ENCODE results near the gene ROBO3.
A peak's percentile ranks its signal among the peaks of the same experiment; 100 is the strongest.

Gene ROBO3

GRCh38 chr11:124834526-124835180, 30.6 kb upstream of the ROBO3 start:
- no peaks in the 10 kb centered on the region for H3K36me3 ChIP-seq (ENCODE audit: control insufficient read depth in 1 of 2, insufficient read depth in 2 of 2, low read length in 2 of 2)
- no peak overlapping the region for H3K4me3 ChIP-seq (ENCODE audit: low read depth in 1 of 2, low read length in 2 of 2)
- H3K9me3 ChIP-seq (ENCODE audit: control insufficient read depth in 1 of 2, low read length in 2 of 2): no peaks in the 10 kb centered on the region
- H3K27ac ChIP-seq (ENCODE audit: low read depth, low read length): no peak overlapping the region
- no peak overlapping the region for H3K9ac ChIP-seq (ENCODE audit: low read depth in 1 of 2, low read length in 2 of 2)
- peaks cover 4 to 8% of the 10 kb centered on the region in 2 donors for H3K4me1 ChIP-seq (ENCODE audit: control insufficient read depth in 1 of 2, insufficient read depth in 2 of 2, low read length in 2 of 2)
- H3K27me3 ChIP-seq (ENCODE audit: control insufficient read depth in 1 of 2, insufficient read depth in 2 of 2, low read length in 2 of 2): peaks cover 19 to 20% of the 10 kb centered on the region in 2 donors

GRCh38 chr11:124835918-124836317, 29.3 kb upstream of the ROBO3 start:
- Histone ChIP-seq H3K9ac (ENCODE audit: low read depth in 1 of 2, low read length in 2 of 2) (no peak overlapping the region), H3K9me3 (ENCODE audit: control insufficient read depth in 1 of 2, low read length in 2 of 2) (no peaks in the 10 kb centered on the region), H3K4me1 (ENCODE audit: control insufficient read depth in 1 of 2, insufficient read depth in 2 of 2, low read length in 2 of 2) (peaks cover 4 to 11% of the 10 kb centered on the region in 2 donors), H3K27ac (ENCODE audit: low read depth, low read length) (no peak overlapping the region), H3K27me3 (ENCODE audit: control insufficient read depth in 1 of 2, insufficient read depth in 2 of 2, low read length in 2 of 2) (peaks cover 31 to 32% of the 10 kb centered on the region in 2 donors), H3K36me3 (ENCODE audit: control insufficient read depth in 1 of 2, insufficient read depth in 2 of 2, low read length in 2 of 2) (no peaks in the 10 kb centered on the region), H3K4me3 (ENCODE audit: low read depth in 1 of 2, low read length in 2 of 2) (no peak overlapping the region)

DNA sequence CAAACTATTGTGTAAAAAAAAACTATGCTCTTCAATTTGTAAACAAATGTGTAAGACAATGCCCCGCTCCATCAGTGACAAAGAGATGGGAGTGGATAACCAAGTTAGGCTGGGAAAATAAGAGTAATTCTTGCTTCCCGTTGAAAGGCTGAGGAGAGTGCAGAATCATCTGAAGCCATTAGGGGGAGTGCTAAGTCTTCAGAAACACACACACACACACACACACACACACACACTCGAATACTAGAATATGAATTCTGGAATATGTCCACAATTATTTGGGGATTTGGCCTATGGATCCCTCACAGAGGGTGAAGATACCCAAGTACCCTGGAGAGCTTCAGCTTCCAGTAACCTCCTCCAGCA, 27.8 kb upstream of the ROBO3 start:
- H3K4me1 ChIP-seq (ENCODE audit: control insufficient read depth in 1 of 2, insufficient read depth in 2 of 2, low read length in 2 of 2): peaks cover 4 to 11% of the 10 kb centered on the region in 2 donors
- peaks cover 47% of the 10 kb centered on the region in 2 donors for H3K27me3 ChIP-seq (ENCODE audit: control insufficient read depth in 1 of 2, insufficient read depth in 2 of 2, low read length in 2 of 2)
- H3K4me3 ChIP-seq (ENCODE audit: low read depth in 1 of 2, low read length in 2 of 2): no peak overlapping the region
- no peak overlapping the region for H3K27ac ChIP-seq (ENCODE audit: low read depth, low read length)
- no peaks in the 10 kb centered on the region for H3K36me3 ChIP-seq (ENCODE audit: control insufficient read depth in 1 of 2, insufficient read depth in 2 of 2, low read length in 2 of 2)
- H3K9ac ChIP-seq (ENCODE audit: low read depth in 1 of 2, low read length in 2 of 2): no peak overlapping the region
- no peaks in the 10 kb centered on the region for H3K9me3 ChIP-seq (ENCODE audit: control insufficient read depth in 1 of 2, low read length in 2 of 2)

DNA sequence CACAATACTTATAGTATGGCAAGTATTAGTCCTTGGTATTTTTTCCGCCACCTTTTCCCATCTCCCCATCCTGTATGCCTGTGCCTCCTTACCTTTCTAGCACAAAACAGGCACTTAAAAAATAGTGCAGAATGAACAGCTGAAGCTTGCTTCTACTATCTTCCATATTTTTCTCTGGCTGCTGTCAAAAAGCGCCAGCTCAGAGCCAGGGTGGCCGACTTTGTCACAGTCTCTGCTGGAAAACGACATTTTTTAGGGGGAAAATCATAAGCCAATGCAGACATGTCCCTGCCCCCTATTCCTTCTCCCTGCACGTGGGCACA, 26.5 kb upstream of the ROBO3 start:
- Histone ChIP-seq H3K9me3 (ENCODE audit: control insufficient read depth in 1 of 2, low read length in 2 of 2) (no peaks in the 10 kb centered on the region), H3K4me3 (ENCODE audit: low read depth in 1 of 2, low read length in 2 of 2) (no peak overlapping the region), H3K27ac (ENCODE audit: low read depth, low read length) (no peak overlapping the region), H3K27me3 (ENCODE audit: control insufficient read depth in 1 of 2, insufficient read depth in 2 of 2, low read length in 2 of 2) (peaks cover 59 to 60% of the 10 kb centered on the region in 2 donors), H3K9ac (ENCODE audit: low read depth in 1 of 2, low read length in 2 of 2) (no peak overlapping the region), H3K36me3 (ENCODE audit: control insufficient read depth in 1 of 2, insufficient read depth in 2 of 2, low read length in 2 of 2) (no peaks in the 10 kb centered on the region), H3K4me1 (ENCODE audit: control insufficient read depth in 1 of 2, insufficient read depth in 2 of 2, low read length in 2 of 2) (peaks cover 4 to 10% of the 10 kb centered on the region in 2 donors)

DNA sequence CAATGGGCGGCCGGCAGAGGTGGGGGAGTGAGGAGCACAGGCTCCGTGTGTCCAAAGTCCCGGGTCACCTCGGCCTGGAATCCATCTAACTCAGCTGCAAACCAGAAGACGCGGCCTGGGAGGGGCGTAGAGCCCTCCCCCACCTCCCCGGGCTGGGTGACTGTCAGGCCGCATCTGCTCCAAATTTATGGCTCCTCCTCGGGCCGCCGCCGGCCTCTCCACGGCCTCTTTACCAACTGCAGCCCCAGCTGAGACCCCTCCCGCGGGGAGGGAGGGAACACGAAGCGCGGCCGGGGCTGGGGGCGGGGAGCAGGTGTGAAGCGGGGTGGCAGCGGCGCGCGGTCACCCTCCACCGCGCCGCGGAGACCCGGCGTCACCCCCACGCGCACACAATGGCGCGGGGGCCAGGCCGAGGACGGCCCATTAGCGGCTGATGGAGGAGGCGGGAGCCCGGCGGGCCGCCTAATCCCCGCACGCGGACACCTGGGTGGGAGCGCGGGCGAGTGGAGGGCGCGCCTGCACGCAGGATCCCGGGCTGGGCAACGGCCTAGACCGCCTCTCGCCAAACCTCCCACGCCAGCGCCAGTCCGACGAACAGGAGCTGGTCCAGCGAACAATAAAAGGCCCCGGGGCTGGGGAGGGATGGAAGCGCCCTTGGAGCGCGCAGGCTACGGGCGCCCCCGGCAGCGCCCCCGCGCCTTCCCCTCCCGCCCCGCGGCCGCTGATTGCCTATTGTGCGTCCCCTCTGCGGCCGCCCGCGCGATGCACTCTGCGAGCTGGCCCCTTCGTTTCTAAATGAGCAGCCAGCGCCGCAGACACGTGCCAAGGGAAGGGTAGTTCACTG, 25.9 kb upstream of the ROBO3 start:
- H3K4me1 ChIP-seq (ENCODE audit: control insufficient read depth in 1 of 2, insufficient read depth in 2 of 2, low read length in 2 of 2): peaks cover 0 to 7% of the 10 kb centered on the region in 2 donors
- peaks cover 63 to 64% of the 10 kb centered on the region in 2 donors for H3K27me3 ChIP-seq (ENCODE audit: control insufficient read depth in 1 of 2, insufficient read depth in 2 of 2, low read length in 2 of 2)
- H3K9me3 ChIP-seq (ENCODE audit: control insufficient read depth in 1 of 2, low read length in 2 of 2): no peaks in the 10 kb centered on the region
- H3K36me3 ChIP-seq (ENCODE audit: control insufficient read depth in 1 of 2, insufficient read depth in 2 of 2, low read length in 2 of 2): no peaks in the 10 kb centered on the region
- no peak overlapping the region for H3K9ac ChIP-seq (ENCODE audit: low read depth in 1 of 2, low read length in 2 of 2)
- H3K4me3 ChIP-seq (ENCODE audit: low read depth in 1 of 2, low read length in 2 of 2): peak overlapping the region in 1 of 2 donors; percentile 42
- no peak overlapping the region for H3K27ac ChIP-seq (ENCODE audit: low read depth, low read length)

DNA sequence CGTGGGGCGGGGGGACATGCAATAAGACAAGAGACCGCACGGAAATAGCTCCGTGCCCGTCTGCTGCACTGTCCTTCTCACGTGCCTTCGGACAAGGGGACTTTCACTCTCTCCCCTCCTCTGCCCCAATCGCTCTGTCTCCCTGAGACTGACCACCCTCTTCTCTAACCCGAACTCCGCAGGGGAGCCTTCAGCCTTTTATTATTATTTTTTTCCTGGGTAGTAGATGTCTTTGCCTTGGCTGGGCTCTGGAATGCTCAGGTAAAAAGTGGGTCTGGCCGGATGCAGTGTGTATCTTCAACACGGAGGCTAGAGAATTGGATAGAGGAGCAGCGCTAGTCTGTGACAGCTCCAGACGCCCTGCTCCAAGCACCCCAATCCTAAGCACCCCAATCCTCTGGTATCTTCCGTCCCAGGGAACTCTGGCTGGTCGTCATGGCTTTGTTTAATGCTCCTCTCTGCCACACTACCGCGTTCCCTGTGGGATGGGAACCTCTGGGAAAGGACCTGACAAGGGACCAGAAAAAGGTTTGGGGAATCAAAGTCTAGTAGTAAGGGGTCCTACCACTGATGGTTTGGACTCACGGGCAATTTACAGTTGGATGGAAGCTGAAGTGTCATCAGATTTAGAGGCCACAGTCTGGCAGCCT, 25.1 kb upstream of the ROBO3 start:
- Histone ChIP-seq H3K27ac (ENCODE audit: low read depth, low read length) (no peak overlapping the region), H3K36me3 (ENCODE audit: control insufficient read depth in 1 of 2, insufficient read depth in 2 of 2, low read length in 2 of 2) (no peaks in the 10 kb centered on the region), H3K9me3 (ENCODE audit: control insufficient read depth in 1 of 2, low read length in 2 of 2) (no peaks in the 10 kb centered on the region), H3K27me3 (ENCODE audit: control insufficient read depth in 1 of 2, insufficient read depth in 2 of 2, low read length in 2 of 2) (peaks cover 71% of the 10 kb centered on the region in 2 donors), H3K4me3 (ENCODE audit: low read depth in 1 of 2, low read length in 2 of 2) (peak overlapping the region in 1 of 2 donors; percentile 42), H3K9ac (ENCODE audit: low read depth in 1 of 2, low read length in 2 of 2) (no peak overlapping the region), H3K4me1 (ENCODE audit: control insufficient read depth in 1 of 2, insufficient read depth in 2 of 2, low read length in 2 of 2) (peaks cover 0 to 7% of the 10 kb centered on the region in 2 donors)

- Histone ChIP-seq H3K9ac (ENCODE audit: low read depth in 1 of 2, low read length in 2 of 2) (no peak overlapping the region), H3K27me3 (ENCODE audit: control insufficient read depth in 1 of 2, insufficient read depth in 2 of 2, low read length in 2 of 2) (peaks cover 76 to 77% of the 10 kb centered on the region in 2 donors)
Observed at GRCh38 chr11:124840666-124841065, 24.6 kb upstream of the ROBO3 start.

DNA sequence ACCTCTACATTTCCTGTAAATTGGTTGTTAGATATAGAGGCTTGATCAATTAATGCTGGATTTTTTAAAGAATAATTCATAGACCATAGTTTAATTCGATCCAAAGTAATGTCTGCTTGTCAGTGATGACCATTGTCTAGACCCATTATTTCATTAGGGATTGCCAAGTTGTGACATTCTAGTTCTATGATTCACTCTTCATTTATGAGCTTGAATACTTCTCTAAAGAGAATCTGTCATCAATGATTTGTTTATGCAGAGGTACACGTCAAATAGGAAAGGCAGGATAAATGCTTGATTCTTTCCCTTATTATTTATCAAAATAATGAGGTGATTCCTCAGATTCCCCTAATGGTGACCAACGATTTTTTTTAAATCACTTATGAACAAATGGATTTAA, 24.0 kb upstream of the ROBO3 start:
- H3K4me1 ChIP-seq (ENCODE audit: control insufficient read depth in 1 of 2, insufficient read depth in 2 of 2, low read length in 2 of 2): peaks cover 0 to 7% of the 10 kb centered on the region in 2 donors
- H3K36me3 ChIP-seq (ENCODE audit: control insufficient read depth in 1 of 2, insufficient read depth in 2 of 2, low read length in 2 of 2): no peaks in the 10 kb centered on the region
- no peak overlapping the region for H3K27ac ChIP-seq (ENCODE audit: low read depth, low read length)
- H3K9ac ChIP-seq (ENCODE audit: low read depth in 1 of 2, low read length in 2 of 2): no peak overlapping the region
- no peak overlapping the region for H3K4me3 ChIP-seq (ENCODE audit: low read depth in 1 of 2, low read length in 2 of 2)
- H3K9me3 ChIP-seq (ENCODE audit: control insufficient read depth in 1 of 2, low read length in 2 of 2): no peaks in the 10 kb centered on the region
- H3K27me3 ChIP-seq (ENCODE audit: control insufficient read depth in 1 of 2, insufficient read depth in 2 of 2, low read length in 2 of 2): peaks cover 82% of the 10 kb centered on the region in 2 donors

More at GRCh38 chr11:124840666-124841065, 24.6 kb upstream of the ROBO3 start:
- H3K4me3 ChIP-seq (ENCODE audit: low read depth in 1 of 2, low read length in 2 of 2): no peak overlapping the region
- H3K9me3 ChIP-seq (ENCODE audit: control insufficient read depth in 1 of 2, low read length in 2 of 2): no peaks in the 10 kb centered on the region
- no peak overlapping the region for H3K27ac ChIP-seq (ENCODE audit: low read depth, low read length)
- no peaks in the 10 kb centered on the region for H3K36me3 ChIP-seq (ENCODE audit: control insufficient read depth in 1 of 2, insufficient read depth in 2 of 2, low read length in 2 of 2)
- H3K4me1 ChIP-seq (ENCODE audit: control insufficient read depth in 1 of 2, insufficient read depth in 2 of 2, low read length in 2 of 2): peaks cover 0 to 7% of the 10 kb centered on the region in 2 donors

GRCh38 chr11:124841840-124842239, 23.4 kb upstream of the ROBO3 start:
- no peaks in the 10 kb centered on the region for H3K9me3 ChIP-seq (ENCODE audit: control insufficient read depth in 1 of 2, low read length in 2 of 2)
- no peak overlapping the region for H3K27ac ChIP-seq (ENCODE audit: low read depth, low read length)
- no peaks in the 10 kb centered on the region for H3K36me3 ChIP-seq (ENCODE audit: control insufficient read depth in 1 of 2, insufficient read depth in 2 of 2, low read length in 2 of 2)
- peaks cover 87 to 88% of the 10 kb centered on the region in 2 donors for H3K27me3 ChIP-seq (ENCODE audit: control insufficient read depth in 1 of 2, insufficient read depth in 2 of 2, low read length in 2 of 2)
- peaks cover 0 to 7% of the 10 kb centered on the region in 2 donors for H3K4me1 ChIP-seq (ENCODE audit: control insufficient read depth in 1 of 2, insufficient read depth in 2 of 2, low read length in 2 of 2)
- H3K4me3 ChIP-seq (ENCODE audit: low read depth in 1 of 2, low read length in 2 of 2): no peak overlapping the region
- H3K9ac ChIP-seq (ENCODE audit: low read depth in 1 of 2, low read length in 2 of 2): no peak overlapping the region

DNA sequence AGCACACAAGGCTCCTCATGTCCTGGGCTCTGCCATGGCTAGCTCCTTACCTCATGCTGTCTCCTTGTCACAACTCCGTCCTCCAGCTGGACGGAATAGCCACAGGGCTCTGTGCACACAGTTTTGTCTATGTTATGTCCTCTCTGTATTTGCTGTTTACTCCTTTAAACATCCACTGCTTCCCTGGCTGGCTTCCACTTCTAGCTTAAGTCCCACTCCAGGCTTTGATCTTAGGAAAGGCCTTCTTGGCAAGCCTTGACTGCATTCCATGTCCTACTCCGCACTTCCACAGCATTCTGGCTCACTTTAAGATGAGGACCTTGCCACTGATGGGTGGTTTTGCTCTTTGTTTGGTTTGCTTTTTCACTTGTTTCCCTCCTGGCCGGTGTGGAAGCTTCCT, 22.9 kb upstream of the ROBO3 start:
- Histone ChIP-seq H3K4me3 (ENCODE audit: low read depth in 1 of 2, low read length in 2 of 2) (no peak overlapping the region), H3K4me1 (ENCODE audit: control insufficient read depth in 1 of 2, insufficient read depth in 2 of 2, low read length in 2 of 2) (peaks cover 0 to 7% of the 10 kb centered on the region in 2 donors), H3K27ac (ENCODE audit: low read depth, low read length) (no peak overlapping the region), H3K27me3 (ENCODE audit: control insufficient read depth in 1 of 2, insufficient read depth in 2 of 2, low read length in 2 of 2) (peaks cover 89 to 90% of the 10 kb centered on the region in 2 donors), H3K36me3 (ENCODE audit: control insufficient read depth in 1 of 2, insufficient read depth in 2 of 2, low read length in 2 of 2) (no peaks in the 10 kb centered on the region), H3K9me3 (ENCODE audit: control insufficient read depth in 1 of 2, low read length in 2 of 2) (no peaks in the 10 kb centered on the region), H3K9ac (ENCODE audit: low read depth in 1 of 2, low read length in 2 of 2) (no peak overlapping the region)

Data from duodenal mucosa (tissue), 2 donors.